ENCODE data around the gene UBE2L5. TPM values are rescaled to one million over a fixed set of nuclear protein-coding genes. Genes with fewer than 3 reads are reported as not detected.

Gene UBE2L5
- total RNA-seq = not detected
- long read RNA-seq = 0 reads

DNA sequence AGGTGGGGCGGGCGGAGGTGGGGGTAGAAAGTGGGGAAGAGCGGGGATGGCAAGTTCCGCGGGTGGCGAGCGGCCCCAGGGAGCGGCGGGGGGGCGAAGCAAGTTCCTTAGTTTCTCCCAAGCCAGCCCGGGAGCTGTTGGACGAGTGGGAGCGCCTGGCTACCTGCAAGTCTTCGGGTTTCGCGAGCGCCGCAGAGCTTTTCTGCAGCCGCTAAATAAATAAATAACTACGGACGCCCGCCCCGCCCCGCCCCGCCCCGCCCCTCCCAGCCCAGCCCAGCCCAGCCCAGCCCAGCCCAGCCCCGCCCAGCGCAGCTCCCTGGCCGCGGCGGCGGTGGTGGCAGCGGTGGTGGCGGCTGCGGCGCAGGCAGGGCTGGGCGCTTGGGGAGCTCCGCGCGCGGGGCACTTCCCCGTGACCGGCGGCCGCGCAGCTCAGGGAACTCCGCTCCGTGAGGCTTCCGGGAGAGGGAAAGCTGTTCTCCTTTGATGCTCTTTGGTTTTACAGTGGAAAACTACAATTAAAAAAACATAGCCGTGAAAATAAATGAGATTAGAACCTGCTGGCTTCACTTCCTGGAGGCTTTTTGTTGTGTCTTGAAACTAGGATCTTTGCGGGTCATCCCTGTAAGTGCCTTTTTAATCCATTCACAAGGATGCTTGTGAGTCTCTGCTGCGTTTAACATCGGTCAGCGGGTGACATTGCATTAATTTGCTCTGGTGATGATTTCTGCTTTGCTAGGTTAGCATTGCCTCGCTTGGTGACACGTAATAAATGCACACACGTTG, at the start of gene UBE2L5:
Gene UBE2L5, plus strand, starts transcription at position 440 of the 786 bp plus-strand sequence. CDS start 5,498 bp downstream, outside the sequence.
- under 1% methylated on average over 20 of the region's 57 CpGs for WGBS (ENCODE audit: insufficient coverage, low coverage, low lambda C conversion rate, missing lambda C conversion rate)
- peak; percentile 86 to 95 (median 90) for ATAC-seq
- Histone ChIP-seq H3K4me1 (peaks cover 0 to 7% (median 2%) of the 10 kb centered on the region in 4 donors), H3K9me3 (no peaks in the 10 kb centered on the region), H3K27me3 (no peaks in the 10 kb centered on the region), H3K4me3 (peak within 1 kb of the TSS; percentile 41 to 65 (median 49)), H3K36me3 (no peaks in the 10 kb centered on the region), H3K27ac (peak within 1 kb of the TSS; percentile 69 to 88 (median 73))
- intact Hi-C loops (cut with DNase I) = no loop called here
- peak; percentile 87 to 89 (median 88) for DNase-seq
- TF ChIP-seq POLR2A (IDR thresholded peaks at IDR 0.05) = peak; percentile 86
- TF ChIP-seq, protein P1, sequence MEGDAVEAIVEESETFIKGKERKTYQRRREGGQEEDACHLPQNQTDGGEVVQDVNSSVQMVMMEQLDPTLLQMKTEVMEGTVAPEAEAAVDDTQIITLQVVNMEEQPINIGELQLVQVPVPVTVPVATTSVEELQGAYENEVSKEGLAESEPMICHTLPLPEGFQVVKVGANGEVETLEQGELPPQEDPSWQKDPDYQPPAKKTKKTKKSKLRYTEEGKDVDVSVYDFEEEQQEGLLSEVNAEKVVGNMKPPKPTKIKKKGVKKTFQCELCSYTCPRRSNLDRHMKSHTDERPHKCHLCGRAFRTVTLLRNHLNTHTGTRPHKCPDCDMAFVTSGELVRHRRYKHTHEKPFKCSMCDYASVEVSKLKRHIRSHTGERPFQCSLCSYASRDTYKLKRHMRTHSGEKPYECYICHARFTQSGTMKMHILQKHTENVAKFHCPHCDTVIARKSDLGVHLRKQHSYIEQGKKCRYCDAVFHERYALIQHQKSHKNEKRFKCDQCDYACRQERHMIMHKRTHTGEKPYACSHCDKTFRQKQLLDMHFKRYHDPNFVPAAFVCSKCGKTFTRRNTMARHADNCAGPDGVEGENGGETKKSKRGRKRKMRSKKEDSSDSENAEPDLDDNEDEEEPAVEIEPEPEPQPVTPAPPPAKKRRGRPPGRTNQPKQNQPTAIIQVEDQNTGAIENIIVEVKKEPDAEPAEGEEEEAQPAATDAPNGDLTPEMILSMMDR (IDR thresholded peaks at IDR 0.05) = no peak

- Histone ChIP-seq H3K4me1 (peaks cover 0 to 5% (median 2%) of the 10 kb centered on the region in 4 donors), H3K36me3 (no peaks in the 10 kb centered on the region), H3K27ac (no peak overlapping the region), H3K9me3 (no peaks in the 10 kb centered on the region), H3K27me3 (no peaks in the 10 kb centered on the region), H3K4me3 (no peak overlapping the region)
- TF ChIP-seq, protein P1 (IDR thresholded peaks at IDR 0.05) = no peak
- TF ChIP-seq POLR2A (IDR thresholded peaks at IDR 0.05) = no peak
- intact Hi-C loops (cut with DNase I) = no loop called here
- WGBS (ENCODE audit: insufficient coverage, low coverage, low lambda C conversion rate, missing lambda C conversion rate) = 56% methylated on average over 9 of the region's 9 CpGs
- no peak for DNase-seq
- ATAC-seq = no peak
Observed at GRCh38 chr13:30373727-30374126, 48.6 kb upstream of the UBE2L5 start.

GRCh38 chr13:30375265-30375835, 46.9 kb upstream of the UBE2L5 start:
- no peak for DNase-seq
- ATAC-seq = no peak
- Histone ChIP-seq H3K4me1 (peaks cover 0 to 5% (median 2%) of the 10 kb centered on the region in 4 donors), H3K4me3 (no peak overlapping the region), H3K36me3 (no peaks in the 10 kb centered on the region), H3K27ac (no peak overlapping the region), H3K9me3 (no peaks in the 10 kb centered on the region), H3K27me3 (no peaks in the 10 kb centered on the region)
- intact Hi-C loops (cut with DNase I) = no loop called here
- WGBS (ENCODE audit: insufficient coverage, low coverage, low lambda C conversion rate, missing lambda C conversion rate) = 73% methylated on average over 8 of the region's 14 CpGs
- TF ChIP-seq POLR2A (IDR thresholded peaks at IDR 0.05) = no peak
- TF ChIP-seq, protein P1 (IDR thresholded peaks at IDR 0.05) = no peak

DNA sequence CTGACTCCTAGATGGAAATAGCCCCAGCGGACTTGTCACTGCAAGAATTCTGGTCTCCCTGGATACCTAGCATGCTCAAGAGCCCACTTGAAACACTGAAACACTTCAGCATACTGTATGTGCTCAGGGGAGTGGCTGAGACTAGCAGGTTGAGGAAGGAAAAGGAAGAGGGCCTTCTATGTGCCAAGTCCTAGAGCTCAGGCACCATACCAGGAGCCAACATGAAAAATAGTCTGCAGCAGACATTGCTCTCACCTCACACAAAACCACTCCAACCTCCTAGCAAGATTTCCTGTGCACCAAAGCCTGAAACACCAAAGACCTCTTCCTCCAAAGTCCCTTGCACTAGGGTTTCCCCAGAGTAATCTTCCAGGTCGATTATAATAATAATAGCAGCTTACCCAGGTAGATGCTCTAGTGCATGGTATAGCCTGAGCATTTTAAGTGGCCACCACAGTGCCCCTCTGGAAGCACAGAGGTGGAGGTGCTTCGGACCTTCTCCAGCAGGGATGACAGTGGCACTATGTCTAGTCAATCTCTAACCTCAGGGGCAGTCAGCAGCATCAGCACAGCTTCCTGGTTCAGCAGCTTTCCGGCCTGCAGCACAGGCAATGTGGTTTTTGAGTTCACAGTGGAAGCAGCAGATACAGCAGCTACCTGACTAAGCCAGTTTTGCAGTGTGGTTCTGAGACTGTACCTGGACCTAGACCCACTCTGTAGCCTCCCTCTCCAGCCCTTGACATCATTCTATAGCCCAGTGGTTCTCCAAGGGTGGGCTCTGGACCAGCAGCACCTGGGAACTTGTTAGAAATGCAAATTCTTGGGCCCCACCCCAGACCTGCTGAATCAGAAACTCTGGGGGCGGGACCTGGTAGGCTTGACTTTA, 45.6 kb upstream of the UBE2L5 start:
- 23% methylated on average over 2 of the region's 5 CpGs for WGBS (ENCODE audit: insufficient coverage, low coverage, low lambda C conversion rate, missing lambda C conversion rate)
- TF ChIP-seq, protein P1 (IDR thresholded peaks at IDR 0.05) = no peak
- no peak for TF ChIP-seq POLR2A (IDR thresholded peaks at IDR 0.05)
- Histone ChIP-seq H3K9me3 (no peaks in the 10 kb centered on the region), H3K36me3 (no peaks in the 10 kb centered on the region), H3K27ac (no peak overlapping the region), H3K4me3 (no peak overlapping the region), H3K4me1 (peaks cover 0 to 5% (median 2%) of the 10 kb centered on the region in 4 donors), H3K27me3 (no peaks in the 10 kb centered on the region)
- DNase-seq (no peak), ATAC-seq (peak; percentile 17 to 39 (median 34))
- intact Hi-C loops (cut with DNase I) = no loop called here
